Central memory CD8-positive, alpha-beta T cell (primary cell): ENCODE results near the gene MORN4.

ENCODE experiments used
- ATAC-seq: fragments of 150-1000 bp; cut with Tn5 transposase; replicated peaks from 2 replicates; pipeline ENCODE4 v1.10.0; 2022; ENCODE audit warnings: mild to moderate bottlenecking, moderate FRiP score, moderate number of reproducible peaks; ENCODE audit not compliant: poor library complexity, severe bottlenecking; ENCODE audit errors: extremely low read depth
- DNase-seq, 2 donors: peaks; one replicate each; pipeline ENCODE4 v3.0.0; 2021; ENCODE audit warnings: low spot score in 2 of 2
- H3K27ac Mint-ChIP-seq: one replicate; pipeline ENCODE4 v1.8.0; 2022; ENCODE audit warnings: low read depth, mild to moderate bottlenecking, moderate library complexity, mixed read lengths
- H3K27me3 Mint-ChIP-seq: one replicate; pipeline ENCODE4 v1.8.0; 2022; ENCODE audit warnings: mixed read lengths
- H3K36me3 Mint-ChIP-seq: one replicate; pipeline ENCODE4 v1.8.0; 2022; ENCODE audit warnings: mild to moderate bottlenecking, moderate library complexity, mixed read lengths; ENCODE audit not compliant: insufficient read depth
- H3K4me1 Mint-ChIP-seq: one replicate; pipeline ENCODE4 v1.8.0; 2022; ENCODE audit warnings: mixed read lengths
- H3K4me3 Mint-ChIP-seq: one replicate; pipeline ENCODE4 v1.8.0; 2022; ENCODE audit warnings: mild to moderate bottlenecking, moderate library complexity, mixed read lengths
- H3K9me3 Mint-ChIP-seq: one replicate; pipeline ENCODE4 v1.8.0; 2022; ENCODE audit warnings: mixed read lengths

MORN4 gene

DNA sequence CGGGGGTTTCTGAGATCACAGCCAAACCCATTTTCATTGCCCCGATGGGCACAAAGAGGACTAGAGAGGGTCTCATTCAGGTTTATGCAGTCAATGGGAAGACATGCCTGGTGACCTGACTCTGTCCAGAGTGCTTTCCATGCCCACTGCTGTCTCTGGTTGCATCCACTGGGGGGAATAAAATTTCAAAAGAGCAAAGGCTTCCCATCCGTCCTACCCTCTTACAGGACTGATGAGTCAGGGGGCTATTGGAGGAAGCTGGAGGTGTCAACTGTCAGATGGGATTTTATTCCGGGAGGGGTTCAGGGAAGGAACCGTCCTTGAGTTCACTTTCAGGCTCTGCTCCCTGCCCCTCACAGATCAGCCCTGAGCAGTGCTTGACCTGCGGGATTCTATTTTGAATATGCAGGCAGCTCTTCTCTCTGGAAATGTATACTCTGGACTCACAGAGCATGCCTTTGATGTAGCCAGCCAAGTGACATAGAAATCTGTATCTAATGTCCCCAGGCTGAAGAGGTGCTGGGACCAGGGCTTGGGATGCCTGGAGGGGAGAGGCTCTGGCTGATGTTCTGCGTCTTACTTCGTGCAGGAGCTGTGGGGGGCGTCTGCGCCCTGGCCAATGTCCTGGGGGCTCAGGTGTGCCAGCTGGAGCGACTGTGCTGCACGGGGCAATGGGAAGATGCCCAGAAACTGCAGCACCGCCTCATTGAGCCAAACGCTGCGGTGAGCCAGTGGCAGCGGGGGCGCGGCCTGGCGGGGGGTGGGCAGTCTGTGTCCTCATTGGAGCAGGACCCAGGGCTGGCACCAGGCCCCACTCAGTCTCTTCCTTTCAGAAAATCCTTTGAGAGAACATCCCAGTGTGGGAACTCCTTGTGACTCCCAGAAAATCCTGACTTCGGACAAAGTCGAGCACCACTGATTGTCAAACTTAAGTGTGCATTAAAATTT, 31.8 kb downstream of the MORN4 start:
- no peaks in the 10 kb centered on the region for H3K27me3 Mint-ChIP-seq
- H3K4me1 Mint-ChIP-seq: no peaks in the 10 kb centered on the region
- no peaks in the 10 kb centered on the region for H3K36me3 Mint-ChIP-seq
- ATAC-seq (no peak), DNase-seq (no peak)
- no peak overlapping the region for H3K27ac Mint-ChIP-seq
- no peak overlapping the region for H3K4me3 Mint-ChIP-seq
- H3K9me3 Mint-ChIP-seq: no peaks in the 10 kb centered on the region

DNA sequence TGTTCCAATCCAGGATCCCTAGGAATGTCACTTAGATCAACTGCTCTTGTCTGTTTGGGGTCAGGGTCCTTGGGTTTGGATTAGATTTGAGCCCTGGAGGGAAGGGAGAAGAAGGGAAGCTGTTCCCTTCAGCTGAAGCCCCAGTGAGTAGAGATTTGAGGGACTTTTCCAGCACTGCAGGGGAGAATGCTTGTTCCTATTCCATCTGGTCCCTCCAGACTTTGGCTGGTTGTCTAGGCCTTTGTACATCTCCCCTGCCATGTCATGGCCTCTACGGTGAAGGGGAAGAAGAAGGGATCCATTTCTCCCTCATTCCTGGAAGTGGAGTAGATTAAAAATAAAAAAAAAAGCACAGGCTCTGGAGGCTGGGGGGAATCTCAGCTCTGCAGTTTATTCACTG, 32.7 kb downstream of the MORN4 start:
- H3K36me3 Mint-ChIP-seq: no peaks in the 10 kb centered on the region
- no peak overlapping the region for H3K4me3 Mint-ChIP-seq
- DNase-seq: no peak
- no peaks in the 10 kb centered on the region for H3K4me1 Mint-ChIP-seq
- no peaks in the 10 kb centered on the region for H3K27me3 Mint-ChIP-seq
- H3K27ac Mint-ChIP-seq: no peak overlapping the region
- no peaks in the 10 kb centered on the region for H3K9me3 Mint-ChIP-seq
- no peak for ATAC-seq

DNA sequence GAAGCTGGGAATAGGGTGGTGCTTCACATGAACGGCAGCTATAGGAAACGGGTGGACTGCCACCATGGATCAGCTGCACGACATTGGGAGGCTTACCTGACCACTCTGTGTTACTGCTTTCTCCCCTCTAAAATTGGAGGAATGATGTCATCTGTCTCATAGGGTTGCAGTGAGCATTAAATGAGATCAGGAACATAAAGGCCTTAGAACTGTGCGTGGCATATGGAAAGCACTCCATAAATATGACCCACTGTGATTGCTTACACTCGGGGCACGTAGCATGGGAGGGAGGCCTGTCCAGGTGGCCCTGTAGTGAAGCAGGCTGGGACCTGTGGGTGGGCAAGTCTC, 34.1 kb downstream of the MORN4 start:
- no peaks in the 10 kb centered on the region for H3K27me3 Mint-ChIP-seq
- DNase-seq: no peak
- H3K4me1 Mint-ChIP-seq: no peaks in the 10 kb centered on the region
- no peaks in the 10 kb centered on the region for H3K36me3 Mint-ChIP-seq
- no peaks in the 10 kb centered on the region for H3K9me3 Mint-ChIP-seq
- no peak for ATAC-seq
- H3K27ac Mint-ChIP-seq: no peak overlapping the region
- H3K4me3 Mint-ChIP-seq: no peak overlapping the region

DNA sequence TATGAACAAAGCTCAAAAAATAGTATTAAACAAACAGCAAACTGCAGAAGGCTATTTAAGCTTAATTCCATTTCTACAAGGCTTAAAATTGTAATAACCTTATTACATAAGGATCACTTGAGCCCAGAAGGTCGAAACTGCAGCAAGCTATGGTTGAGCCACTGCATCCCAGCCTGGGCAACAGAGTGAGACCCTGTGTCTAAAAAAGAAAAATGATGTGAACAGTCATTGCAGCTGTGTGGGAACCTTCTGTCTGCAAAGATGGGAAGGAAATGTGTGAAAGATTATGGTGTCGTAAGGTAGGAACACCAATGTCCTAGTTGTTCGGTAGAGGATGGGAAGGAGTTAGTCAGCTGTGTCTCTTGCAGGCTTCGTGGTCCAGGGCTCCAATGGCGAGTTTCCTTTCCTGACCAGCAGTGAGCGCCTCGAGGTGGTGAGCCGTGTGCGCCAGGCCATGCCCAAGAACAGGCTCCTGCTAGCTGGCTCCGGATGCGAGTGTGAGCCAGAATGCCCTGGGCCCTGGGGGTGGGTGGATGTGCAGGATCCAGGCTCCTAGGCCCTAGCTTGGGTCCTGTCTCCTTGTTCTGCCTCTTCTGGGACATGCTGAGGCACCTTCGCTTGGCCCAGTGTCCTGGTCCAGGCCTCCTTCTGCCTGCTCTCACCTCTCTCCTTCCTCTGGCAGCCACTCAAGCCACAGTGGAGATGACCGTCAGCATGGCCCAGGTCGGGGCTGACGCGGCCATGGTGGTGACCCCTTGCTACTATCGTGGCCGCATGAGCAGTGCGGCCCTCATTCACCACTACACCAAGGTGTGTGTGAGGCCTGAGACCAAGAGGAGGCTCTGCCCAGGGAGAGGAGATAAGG, 34.7 kb downstream of the MORN4 start:
- no peak for ATAC-seq
- Mint-ChIP-seq H3K36me3 (no peaks in the 10 kb centered on the region), H3K27ac (no peak overlapping the region)

DNA sequence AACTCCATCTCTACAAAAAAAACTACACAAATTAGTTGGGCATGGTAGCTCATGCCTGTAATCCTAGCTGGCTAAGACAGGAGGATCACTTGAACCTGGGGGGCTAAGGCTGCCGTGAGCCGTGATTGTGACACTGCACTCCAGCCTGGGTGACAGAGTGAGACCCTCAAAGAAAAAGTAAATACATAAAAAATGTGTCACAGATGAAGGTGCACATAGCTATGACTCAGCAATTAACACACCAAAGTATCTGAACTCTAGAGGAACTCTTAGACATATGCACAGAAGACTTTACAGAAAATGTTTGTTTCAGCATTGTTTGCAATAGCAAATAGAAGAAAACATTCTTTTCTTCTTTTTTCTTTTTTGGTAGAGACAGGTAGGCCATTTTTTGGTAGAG, 35.5 kb downstream of the MORN4 start:
- ATAC-seq: no peak
- no peak overlapping the region for H3K27ac Mint-ChIP-seq

More for the DNA sequence above, 34.7 kb downstream of the MORN4 start:
- Mint-ChIP-seq H3K4me1 (no peaks in the 10 kb centered on the region), H3K4me3 (no peak overlapping the region), H3K27me3 (no peaks in the 10 kb centered on the region), H3K9me3 (no peaks in the 10 kb centered on the region)
- no peak for DNase-seq

DNA sequence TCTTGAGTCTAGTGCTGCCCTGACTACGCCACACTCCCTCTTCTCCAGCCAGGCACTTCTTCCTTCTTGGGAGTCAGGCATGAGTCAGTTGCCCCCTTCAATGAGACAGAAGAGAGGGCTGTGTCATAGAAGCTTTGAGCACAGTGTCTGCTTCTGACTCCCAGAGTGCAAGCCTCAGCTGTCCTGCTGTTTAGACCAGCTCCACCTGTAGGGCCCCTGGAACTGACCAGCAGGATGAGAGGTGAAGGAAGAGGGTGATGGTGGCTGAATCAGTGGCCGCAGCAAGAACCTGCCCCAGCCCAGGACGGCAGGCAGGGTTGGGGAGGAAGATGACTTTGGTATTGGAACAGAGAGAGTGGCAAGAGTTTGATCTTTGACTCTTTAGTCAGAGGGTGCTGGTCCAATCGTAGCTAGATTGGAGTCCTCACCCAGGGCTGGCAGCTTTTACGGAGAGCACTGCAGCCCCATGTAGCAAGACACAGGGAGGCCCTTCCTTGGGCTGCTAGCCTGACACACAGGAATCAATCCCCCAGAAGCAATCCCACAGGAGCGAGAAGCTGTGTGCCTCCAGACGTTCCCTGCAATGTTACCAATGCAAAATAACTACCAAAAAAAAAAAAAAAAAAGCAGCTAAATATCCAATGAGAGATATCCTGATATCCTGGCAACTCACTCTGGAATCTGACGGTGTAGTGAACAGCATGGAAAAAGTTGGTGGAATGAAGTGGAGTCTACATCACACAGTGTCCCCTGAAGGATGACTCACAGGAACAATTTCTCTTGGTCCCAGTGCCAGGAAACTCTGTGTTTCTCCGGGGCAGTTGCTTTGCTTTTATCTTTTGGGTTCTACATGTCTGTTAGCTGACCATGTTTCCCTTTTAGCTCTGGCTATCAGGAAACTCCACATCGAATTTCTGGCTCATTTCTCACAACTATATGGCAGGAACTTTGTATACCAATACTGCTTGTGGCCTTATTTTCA, 36.9 kb downstream of the MORN4 start:
- Mint-ChIP-seq H3K9me3 (no peaks in the 10 kb centered on the region), H3K4me1 (no peaks in the 10 kb centered on the region), H3K27me3 (no peaks in the 10 kb centered on the region), H3K4me3 (no peak overlapping the region), H3K36me3 (peaks cover 2% of the 10 kb centered on the region), H3K27ac (no peak overlapping the region)
- DNase-seq (no peak), ATAC-seq (no peak)

More for the DNA sequence above, 35.5 kb downstream of the MORN4 start:
- Mint-ChIP-seq H3K4me1 (no peaks in the 10 kb centered on the region), H3K4me3 (no peak overlapping the region), H3K36me3 (no peaks in the 10 kb centered on the region), H3K9me3 (no peaks in the 10 kb centered on the region), H3K27me3 (no peaks in the 10 kb centered on the region)
- DNase-seq: no peak

DNA sequence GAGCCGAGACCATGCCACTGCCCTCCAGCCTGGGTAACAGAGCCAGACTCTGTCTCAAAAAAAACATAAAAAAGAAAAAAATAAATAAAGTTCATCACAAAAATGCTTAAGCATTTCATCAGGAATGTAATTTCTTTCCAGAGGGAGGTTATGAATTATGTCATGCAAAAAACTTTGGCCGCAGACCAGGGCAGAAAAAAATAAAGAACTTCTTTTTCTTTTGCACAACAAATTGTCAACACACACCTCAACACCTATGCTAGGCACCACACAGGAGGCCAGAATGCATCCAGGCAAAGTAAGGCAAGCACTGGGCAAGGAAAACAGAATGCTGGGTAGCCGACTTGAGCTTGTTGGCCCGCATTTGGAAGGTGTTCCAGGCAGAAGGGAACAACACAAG, 39.9 kb downstream of the MORN4 start:
- H3K27ac Mint-ChIP-seq: no peak overlapping the region
- DNase-seq: no peak
- H3K27me3 Mint-ChIP-seq: no peaks in the 10 kb centered on the region
- H3K9me3 Mint-ChIP-seq: no peaks in the 10 kb centered on the region
- ATAC-seq: no peak
- peaks cover 9% of the 10 kb centered on the region for H3K4me1 Mint-ChIP-seq
- peaks cover 5% of the 10 kb centered on the region for H3K36me3 Mint-ChIP-seq
- no peak overlapping the region for H3K4me3 Mint-ChIP-seq

DNA sequence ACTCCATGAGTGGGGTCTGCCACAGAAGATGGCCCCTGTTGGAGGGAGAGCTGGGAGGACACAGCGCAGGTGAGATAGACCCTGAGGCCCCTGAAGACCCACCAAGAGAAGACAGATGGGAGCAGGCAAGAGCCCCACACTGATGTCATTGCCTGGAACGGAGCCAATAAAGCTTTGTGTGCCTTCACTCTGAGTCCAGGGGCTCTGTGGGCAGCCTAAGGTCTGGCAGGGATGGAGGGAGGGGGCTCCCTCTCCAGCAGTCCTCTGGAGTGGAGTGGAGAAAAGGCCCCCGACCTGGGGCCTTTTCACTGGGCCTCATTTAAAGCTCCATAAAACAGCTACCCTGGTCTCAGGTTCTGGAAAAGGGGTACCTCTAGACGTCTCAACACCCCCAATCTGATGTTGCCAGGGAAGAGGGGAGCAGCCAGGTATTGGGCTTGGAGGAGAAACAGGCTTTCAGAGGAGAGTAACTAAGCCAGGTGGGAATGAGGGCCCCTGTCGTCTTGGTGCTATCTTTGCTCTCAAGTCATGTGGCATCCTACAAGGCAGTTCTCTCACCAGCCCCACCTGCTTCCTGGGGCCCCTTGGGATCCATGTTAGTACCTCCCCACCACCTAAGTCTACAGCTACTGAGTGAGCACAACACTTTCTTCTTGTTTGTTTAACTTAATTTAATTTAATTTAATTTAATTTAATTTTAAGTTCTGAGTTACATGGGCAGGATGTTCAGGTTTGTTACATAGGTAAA, 42.4 kb downstream of the MORN4 start:
- H3K4me1 Mint-ChIP-seq: peaks cover 9% of the 10 kb centered on the region
- no peaks in the 10 kb centered on the region for H3K27me3 Mint-ChIP-seq
- ATAC-seq: no peak
- peaks cover 5% of the 10 kb centered on the region for H3K36me3 Mint-ChIP-seq
- peak overlapping the region; percentile 31 for H3K4me3 Mint-ChIP-seq
- no peak overlapping the region for H3K27ac Mint-ChIP-seq
- no peaks in the 10 kb centered on the region for H3K9me3 Mint-ChIP-seq
- no peak for DNase-seq

DNA sequence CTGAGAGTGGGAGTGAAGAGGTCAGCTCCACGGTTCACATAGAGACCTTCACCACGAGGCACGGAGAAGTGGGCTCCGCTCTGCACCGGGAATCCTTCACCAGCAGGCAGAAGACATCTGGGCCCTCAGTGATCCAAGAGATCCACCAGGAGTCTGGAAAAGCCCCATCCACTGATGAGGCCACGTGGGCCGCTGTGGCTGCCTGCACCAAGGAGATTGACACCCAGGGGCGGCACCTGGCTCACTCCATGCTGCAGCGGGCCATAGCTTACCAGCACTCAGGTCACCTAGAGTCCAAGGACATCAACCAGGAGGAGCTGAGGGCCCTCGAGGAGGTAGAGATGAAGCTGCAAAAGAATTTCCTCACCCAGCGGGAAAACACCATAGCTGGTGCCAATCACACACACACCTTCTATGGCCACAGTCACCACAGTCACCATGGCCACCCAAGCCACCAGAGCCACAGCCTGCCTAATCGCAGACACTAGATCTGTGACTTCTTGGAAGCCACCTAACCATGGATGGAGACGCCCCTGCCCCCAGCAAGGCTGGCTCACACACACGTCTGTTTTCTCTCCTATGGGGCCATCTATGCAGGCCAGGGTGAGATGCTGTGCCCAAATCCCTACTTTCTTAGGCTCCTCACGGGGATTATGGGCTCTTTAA, 43.1 kb downstream of the MORN4 start:
- H3K36me3 Mint-ChIP-seq: peaks cover 5% of the 10 kb centered on the region
- H3K4me1 Mint-ChIP-seq: peaks cover 9% of the 10 kb centered on the region
- H3K4me3 Mint-ChIP-seq: peak overlapping the region; percentile 31
- no peaks in the 10 kb centered on the region for H3K9me3 Mint-ChIP-seq
- no peak overlapping the region for H3K27ac Mint-ChIP-seq
- DNase-seq: no peak
- peak; percentile 28 for ATAC-seq
- no peaks in the 10 kb centered on the region for H3K27me3 Mint-ChIP-seq

DNA sequence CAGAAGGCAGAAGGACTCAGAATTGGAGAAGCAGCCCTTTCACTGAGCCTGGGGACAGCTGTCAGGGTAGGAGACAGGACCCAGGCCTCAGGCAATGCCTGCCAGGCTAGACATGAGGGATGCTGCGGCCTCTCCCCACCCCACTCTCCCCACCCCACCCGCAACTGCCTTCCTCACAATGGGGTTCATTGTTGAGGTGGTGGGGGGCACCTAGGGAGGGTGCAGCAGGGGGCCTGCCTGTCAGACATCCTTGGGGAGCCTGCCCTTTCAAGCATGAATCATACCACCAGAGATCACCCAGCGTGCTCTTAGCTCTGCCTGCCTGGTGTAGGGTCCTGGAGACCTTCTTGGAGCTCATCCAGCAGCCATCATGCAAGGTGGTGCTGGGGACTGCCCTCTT, 43.8 kb downstream of the MORN4 start, which contains the start of gene C10orf62:
C10orf62 (plus strand) TSS at position 243 of the 400 bp plus-strand sequence. CDS start 177 bp downstream, outside the sequence.
- Mint-ChIP-seq H3K36me3 (peaks cover 5% of the 10 kb centered on the region), H3K27me3 (no peaks in the 10 kb centered on the region), H3K4me3 (peak within 1 kb of the TSS; percentile 31), H3K27ac (peak within 1 kb of the TSS; percentile 59), H3K4me1 (peaks cover 9% of the 10 kb centered on the region), H3K9me3 (no peaks in the 10 kb centered on the region)
- DNase-seq (no peak), ATAC-seq (no peak)

DNA sequence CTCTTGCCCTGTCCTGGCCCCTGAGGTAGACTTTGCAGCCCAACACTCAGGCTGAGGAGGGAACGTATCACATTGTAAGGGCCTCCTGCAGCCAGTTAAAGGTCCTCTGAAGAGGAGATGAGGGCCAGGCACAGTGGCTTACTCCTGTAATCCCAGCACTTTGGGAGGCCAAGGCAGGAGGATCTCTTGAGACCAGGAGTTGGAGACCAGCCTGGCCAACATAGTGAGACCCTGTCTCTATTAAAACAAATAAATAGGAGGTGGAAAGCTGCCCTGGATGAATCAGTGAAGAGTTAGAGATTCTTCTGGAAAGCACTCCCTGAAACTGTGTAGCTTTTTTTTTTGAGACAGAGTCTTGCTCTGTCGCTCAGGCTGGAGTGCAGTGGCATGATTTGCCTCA, 46.1 kb downstream of the MORN4 start:
- peaks cover 9% of the 10 kb centered on the region for H3K4me1 Mint-ChIP-seq
- no peak overlapping the region for H3K27ac Mint-ChIP-seq
- no peak overlapping the region for H3K4me3 Mint-ChIP-seq
- no peak for ATAC-seq
- H3K27me3 Mint-ChIP-seq: no peaks in the 10 kb centered on the region
- DNase-seq: no peak
- peaks cover 5% of the 10 kb centered on the region for H3K36me3 Mint-ChIP-seq
- H3K9me3 Mint-ChIP-seq: no peaks in the 10 kb centered on the region
